CD4-positive, alpha-beta T cell (primary cell): ENCODE data around the gene TMEM244. TPM values are rescaled to one million over a fixed set of nuclear protein-coding genes. Genes with fewer than 3 reads are reported as not detected.

ENCODE experiments used
- ATAC-seq: fragments of 200-7000 bp; cut with Tn5 transposase; one replicate; pipeline ENCODE4 v1.10.0; 2022; ENCODE audit warnings: mild to moderate bottlenecking; ENCODE audit not compliant: poor library complexity
- CTCF ChIA-PET: fragments of 350-600 bp; sonication (Branson Sonifier 250); formaldehyde crosslinking; loops from one replicate; lab custom pipeline; 2021; ENCODE audit warnings: antibody characterized with exemption, inconsistent platforms; lab: Charles Lee
- POLR2A ChIA-PET: fragments of 350-600 bp; sonication (Branson Sonifier 250); formaldehyde crosslinking; loops from one replicate; lab custom pipeline; 2021; ENCODE audit warnings: antibody characterized with exemption, inconsistent platforms; lab: Charles Lee
- DNase-seq, 14 experiments: peaks; one replicate each; pipeline ENCODE4 v3.0.0-alpha.2; 2013 to 2020; ENCODE audit warnings: mixed read lengths in 2 of 14
- H3K27ac ChIP-seq, 2 donors: one replicate each; pipeline versions ENCODE4 v1.5.1 to v1.7.0; 2013; ENCODE audit warnings: low read length in 2 of 2, low read depth in 1 of 2, mild to moderate bottlenecking in 1 of 2
- H3K27me3 ChIP-seq, 2 experiments: 1 replicate in 1 of 2; 2 replicates in 1 of 2; pipeline versions ENCODE4 v1.6.1 to v1.7.0; 2013; ENCODE audit warnings: low read length in 2 of 2, control low read depth in 1 of 2, mild to moderate bottlenecking in 1 of 2, moderate library complexity in 1 of 2; ENCODE audit not compliant: insufficient read depth in 2 of 2, control insufficient read depth in 1 of 2
- H3K36me3 ChIP-seq: one replicate; pipeline ENCODE4 v1.6.1; 2013; ENCODE audit warnings: low read length, control low read depth; ENCODE audit not compliant: insufficient read depth
- H3K4me1 ChIP-seq: one replicate; pipeline ENCODE4 v1.6.1; 2013; ENCODE audit warnings: low read length, control low read depth; ENCODE audit not compliant: insufficient read depth
- H3K4me3 ChIP-seq: one replicate; pipeline ENCODE4 v1.5.1; 2013; ENCODE audit warnings: mild to moderate bottlenecking, low read length, moderate library complexity
- H3K9me3 ChIP-seq, 2 experiments: 1 replicate in 1 of 2; 2 replicates in 1 of 2; pipeline versions ENCODE4 v1.6.1 to v1.7.0; 2013; ENCODE audit warnings: low read length in 2 of 2, mild to moderate bottlenecking in 2 of 2, control low read depth in 1 of 2, moderate library complexity in 1 of 2; ENCODE audit not compliant: control insufficient read depth in 1 of 2, insufficient read depth in 1 of 2
- H3K27ac Mint-ChIP-seq: one replicate; pipeline ENCODE4 v1.8.0; 2020; ENCODE audit warnings: mixed read lengths
- H3K27me3 Mint-ChIP-seq: one replicate; pipeline ENCODE4 v1.8.0; 2021; ENCODE audit warnings: mixed read lengths
- H3K36me3 Mint-ChIP-seq: one replicate; pipeline ENCODE4 v1.8.0; 2021; ENCODE audit warnings: low read depth, mixed read lengths
- H3K4me1 Mint-ChIP-seq: one replicate; pipeline ENCODE4 v1.8.0; 2021; ENCODE audit warnings: low read depth, mixed read lengths
- H3K4me3 Mint-ChIP-seq: one replicate; pipeline ENCODE4 v1.8.0; 2020; ENCODE audit warnings: mild to moderate bottlenecking, mixed read lengths
- H3K9me3 Mint-ChIP-seq: one replicate; pipeline ENCODE4 v1.8.0; 2020; ENCODE audit warnings: mixed read lengths
- CTCF ChIP-seq: fragments of 200-600 bp; IDR thresholded peaks from one replicate; pipeline ENCODE4 v1.8.0; 2022; ENCODE audit warnings: antibody characterized with exemption, mild to moderate bottlenecking
- intact Hi-C, 2 experiments: fragments of 100-400 bp; cut with DNase I in 1 of 2; cut with micrococcal nuclease in 1 of 2; formaldehyde crosslinking; loops; one replicate each; pipeline versions ENCODE4 v1.15.1 to v1.9.0; 2023 to 2025; cut with DNase I, micrococcal nuclease
- total RNA-seq, 174 experiments: library from RNA in 2 of 174; stranded (reverse) in 2 of 174; gene quantifications; one replicate each; pipeline ENCODE4 v1.2.3 and lab custom pipeline; 2021 to 2026

The TMEM244 gene
- total RNA-seq, 2 experiments from 2014 or later: not detected

- intact Hi-C loops: no loop called here
Observed at GRCh38 chr6:129801909-129802308, 59.2 kb downstream of the TMEM244 start.

GRCh38 chr6:129795261-129795660, 65.9 kb downstream of the TMEM244 start:
- Histone ChIP-seq H3K36me3 (no peaks in the 10 kb centered on the region), H3K4me1 (no peaks in the 10 kb centered on the region), H3K9me3 (no peaks in the 10 kb centered on the region), H3K27me3 (peaks cover 0 to 3% of the 10 kb centered on the region in 2 experiments), H3K27ac (no peak overlapping the region), H3K4me3 (no peak overlapping the region)
- TF ChIP-seq CTCF: no peak
- H3K27me3 Mint-ChIP-seq: no peaks in the 10 kb centered on the region
- DNase-seq: no peak
- H3K27ac Mint-ChIP-seq: no peak overlapping the region
- H3K9me3 Mint-ChIP-seq: no peaks in the 10 kb centered on the region
- H3K4me3 Mint-ChIP-seq: no peak overlapping the region
- POLR2A ChIA-PET: no interaction called here
- no peaks in the 10 kb centered on the region for H3K36me3 Mint-ChIP-seq
- CTCF ChIA-PET: no interaction called here
- ATAC-seq: no peak
- no peaks in the 10 kb centered on the region for H3K4me1 Mint-ChIP-seq
- intact Hi-C loops: no loop called here

More at GRCh38 chr6:129801909-129802308, 59.2 kb downstream of the TMEM244 start:
- DNase-seq: no peak
- ChIA-PET POLR2A (no interaction called here), CTCF (no interaction called here)
- Histone ChIP-seq H3K9me3 (peaks cover 0 to 6% of the 10 kb centered on the region in 2 experiments), H3K36me3 (no peaks in the 10 kb centered on the region), H3K27ac (no peak overlapping the region), H3K4me3 (no peak overlapping the region), H3K27me3 (peaks cover 0 to 3% of the 10 kb centered on the region in 2 experiments), H3K4me1 (no peaks in the 10 kb centered on the region)
- no peak for ATAC-seq
- Mint-ChIP-seq H3K9me3 (peaks cover 2% of the 10 kb centered on the region), H3K4me3 (no peak overlapping the region), H3K27me3 (peaks cover 10% of the 10 kb centered on the region), H3K36me3 (no peaks in the 10 kb centered on the region), H3K27ac (no peak overlapping the region), H3K4me1 (no peaks in the 10 kb centered on the region)
- no peak for TF ChIP-seq CTCF

GRCh38 chr6:129793447-129793846, 67.7 kb downstream of the TMEM244 start:
- no peak for ATAC-seq
- H3K36me3 Mint-ChIP-seq: no peaks in the 10 kb centered on the region
- Histone ChIP-seq H3K4me3 (no peak overlapping the region), H3K4me1 (no peaks in the 10 kb centered on the region), H3K27me3 (no peaks in the 10 kb centered on the region), H3K27ac (no peak overlapping the region), H3K9me3 (no peaks in the 10 kb centered on the region), H3K36me3 (no peaks in the 10 kb centered on the region)
- intact Hi-C loops: no loop called here
- CTCF ChIA-PET: no interaction called here
- H3K27ac Mint-ChIP-seq: no peak overlapping the region
- no peak for TF ChIP-seq CTCF
- POLR2A ChIA-PET: no interaction called here
- H3K27me3 Mint-ChIP-seq: no peaks in the 10 kb centered on the region
- no peak for DNase-seq
- H3K4me3 Mint-ChIP-seq: no peak overlapping the region
- no peaks in the 10 kb centered on the region for H3K9me3 Mint-ChIP-seq
- no peaks in the 10 kb centered on the region for H3K4me1 Mint-ChIP-seq
